Uterus (tissue), 4 donors: ENCODE measurements around the gene RAPGEF2. TPM values are rescaled to one million over a fixed set of nuclear protein-coding genes. Genes with fewer than 3 reads are reported as not detected.
"Not testable (repeated sequence)": the region's sequence is repeated elsewhere in the genome, so short reads cannot be mapped to it uniquely, and the experiment has no call there.

Experiments used
- DNase-seq, 2 donors: peaks; one replicate each; pipeline ENCODE4 v3.0.0-alpha.2; 2019 to 2020
- H3K27ac ChIP-seq, 2 donors: fragments of 200-600 bp; sonication (generic); 1 replicate in 1 of 2; 2 replicates in 1 of 2; pipeline ENCODE4 v1.5.1; 2016 to 2018
- H3K27me3 ChIP-seq, 2 donors: fragments of 200-600 bp; sonication (generic); one replicate each; pipeline ENCODE4 v1.5.1; 2018 to 2019; ENCODE audit warnings: control low read depth in 1 of 2
- H3K36me3 ChIP-seq, 2 donors: fragments of 200-600 bp; sonication (generic); one replicate each; pipeline ENCODE4 v1.5.1; 2019; ENCODE audit warnings: control low read depth in 1 of 2
- H3K4me1 ChIP-seq, 2 donors: fragments of 200-600 bp; sonication (generic); one replicate each; pipeline ENCODE4 v1.5.1; 2018 to 2019; ENCODE audit warnings: control low read depth in 1 of 2
- H3K4me3 ChIP-seq, 2 donors: fragments of 200-600 bp; sonication (generic); 1 replicate in 1 of 2; 2 replicates in 1 of 2; pipeline ENCODE4 v1.5.1; 2018 to 2019; ENCODE audit warnings: mild to moderate bottlenecking in 1 of 2
- H3K9me3 ChIP-seq, 2 donors: fragments of 200-600 bp; sonication (generic); one replicate each; pipeline ENCODE4 v1.5.1; 2019; ENCODE audit warnings: control low read depth in 1 of 2
- CTCF ChIP-seq, 4 experiments: fragments of 200-600 bp in 2 of 4; fragments of 450-650 bp in 2 of 4; sonication (generic) in 2 of 4; IDR thresholded peaks; one replicate each; pipeline ENCODE4 v1.5.1; 2016 to 2019; ENCODE audit warnings: antibody characterized with exemption in 4 of 4, mild to moderate bottlenecking in 2 of 4, moderate library complexity in 1 of 4
- POLR2A ChIP-seq, 2 donors: fragments of 450-650 bp; IDR thresholded peaks; one replicate each; pipeline ENCODE4 v1.6.1; 2016; ENCODE audit warnings: antibody characterized with exemption in 2 of 2, mild to moderate bottlenecking in 1 of 2, moderate library complexity in 1 of 2
- intact Hi-C: fragments of 100-400 bp; cut with DNase I; formaldehyde crosslinking; loops from one replicate; pipeline ENCODE4 v1.15.1; 2023; ENCODE audit warnings: low total_unique reads
- total RNA-seq, 4 donors: library from RNA; depleted of rRNA in 3 of 4; stranded (reverse); fragments of >200 nt in 3 of 4; gene quantifications; one replicate each; pipeline versions ENCODE4 v1.1.0 to v1.2.4, GENCODE V29; 2014 to 2023
- donor health status: DM: yes; HTN: yes; CAD: no.

Gene RAPGEF2
- total RNA-seq, 4 donors from 2014 or later = 27.9 to 61.4 (median 40.5) TPM

GRCh38 chr4:159155119-159155518, 52.2 kb downstream of the RAPGEF2 start:
- H3K27ac ChIP-seq = no peak overlapping the region
- no peaks in the 10 kb centered on the region for H3K36me3 ChIP-seq
- no peaks in the 10 kb centered on the region for H3K9me3 ChIP-seq
- no peak overlapping the region for H3K4me3 ChIP-seq
- intact Hi-C loops = no loop called here
- TF ChIP-seq CTCF (IDR thresholded peaks at IDR 0.05) = no peak
- no peak for TF ChIP-seq POLR2A (IDR thresholded peaks at IDR 0.05)
- DNase-seq = no peak
- peaks cover 0 to 2% of the 10 kb centered on the region in 2 donors for H3K4me1 ChIP-seq
- H3K27me3 ChIP-seq = no peaks in the 10 kb centered on the region

GRCh38 chr4:159158083-159158617, 55.3 kb downstream of the RAPGEF2 start:
- intact Hi-C loops = no loop called here
- no peaks in the 10 kb centered on the region for H3K9me3 ChIP-seq
- TF ChIP-seq POLR2A (IDR thresholded peaks at IDR 0.05) (no peak), CTCF (IDR thresholded peaks at IDR 0.05) (no peak)
- no peak for DNase-seq
- no peak overlapping the region for H3K4me3 ChIP-seq
- no peaks in the 10 kb centered on the region for H3K36me3 ChIP-seq
- H3K4me1 ChIP-seq = peaks cover 0 to 4% of the 10 kb centered on the region in 2 donors
- H3K27me3 ChIP-seq = no peaks in the 10 kb centered on the region
- no peak overlapping the region for H3K27ac ChIP-seq

- intact Hi-C loops = no loop called here
- Histone ChIP-seq H3K4me3 (no peak overlapping the region), H3K4me1 (peaks cover 0 to 4% of the 10 kb centered on the region in 2 donors)
These were observed 56.1 kb downstream of the RAPGEF2 start for GRCh38 chr4:159158985-159159384.

GRCh38 chr4:159159611-159160010, 56.7 kb downstream of the RAPGEF2 start:
- Histone ChIP-seq H3K36me3 (no peaks in the 10 kb centered on the region), H3K27ac (no peak overlapping the region), H3K4me1 (peaks cover 0 to 4% of the 10 kb centered on the region in 2 donors), H3K9me3 (no peaks in the 10 kb centered on the region), H3K4me3 (no peak overlapping the region), H3K27me3 (no peaks in the 10 kb centered on the region)
- intact Hi-C loops = no loop called here
- TF ChIP-seq CTCF (IDR thresholded peaks at IDR 0.05) (no peak), POLR2A (IDR thresholded peaks at IDR 0.05) (no peak)
- no peak for DNase-seq

More at GRCh38 chr4:159158985-159159384, 56.1 kb downstream of the RAPGEF2 start:
- DNase-seq = no peak
- TF ChIP-seq CTCF (IDR thresholded peaks at IDR 0.05) (no peak), POLR2A (IDR thresholded peaks at IDR 0.05) (no peak)
- no peak overlapping the region for H3K27ac ChIP-seq
- H3K9me3 ChIP-seq = no peaks in the 10 kb centered on the region
- H3K27me3 ChIP-seq = no peaks in the 10 kb centered on the region
- H3K36me3 ChIP-seq = no peaks in the 10 kb centered on the region

GRCh38 chr4:159160242-159160641, 57.4 kb downstream of the RAPGEF2 start:
- TF ChIP-seq CTCF (IDR thresholded peaks at IDR 0.05) (no peak), POLR2A (IDR thresholded peaks at IDR 0.05) (no peak)
- Histone ChIP-seq H3K36me3 (no peaks in the 10 kb centered on the region), H3K4me1 (peaks cover 0 to 4% of the 10 kb centered on the region in 2 donors), H3K9me3 (no peaks in the 10 kb centered on the region), H3K27ac (no peak overlapping the region), H3K4me3 (no peak overlapping the region), H3K27me3 (no peaks in the 10 kb centered on the region)
- no peak for DNase-seq
- intact Hi-C loops = no loop called here

GRCh38 chr4:159161436-159161835, 58.6 kb downstream of the RAPGEF2 start:
- H3K4me3 ChIP-seq, H3K4me1 ChIP-seq, H3K9me3 ChIP-seq, H3K36me3 ChIP-seq, DNase-seq, H3K27ac ChIP-seq, H3K27me3 ChIP-seq, intact Hi-C loops: not testable (repeated sequence)
